GM12873 (cell line): ENCODE data around the gene DDB1.

Experiments used
- CTCF ChIP-seq: IDR thresholded peaks from 2 replicates; pipeline ENCODE4 v1.5.1; 2012; ENCODE audit warnings: low read depth, mild to moderate bottlenecking, moderate library complexity, low read length, control low read depth; ENCODE audit not compliant: insufficient read depth; ENCODE audit errors: missing control alignments

DDB1 gene

DNA sequence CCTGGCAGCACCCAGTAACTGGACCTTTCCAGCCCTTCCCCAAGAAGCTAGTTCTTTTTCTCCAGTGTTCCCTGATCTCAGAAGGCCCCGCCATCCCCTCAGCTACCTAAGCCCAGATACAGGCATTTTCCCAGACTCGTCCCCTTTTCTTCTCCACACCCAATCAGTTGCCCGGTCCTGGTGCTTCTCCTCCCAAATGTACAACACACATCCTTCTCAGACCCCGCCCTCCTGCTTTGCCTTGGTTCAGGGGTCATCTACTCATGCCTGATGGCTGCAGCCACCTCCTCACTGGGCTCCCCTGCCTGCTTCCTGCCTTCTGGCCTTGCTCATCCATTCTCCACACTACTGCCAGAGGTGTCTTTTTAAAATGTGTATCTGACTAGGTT lies 6.6 kb upstream of the DDB1 start:
- no peak for TF ChIP-seq CTCF

- no peak for TF ChIP-seq CTCF
These were observed 6.0 kb upstream of the DDB1 start for GRCh38 chr11:61338783-61339489.

DNA sequence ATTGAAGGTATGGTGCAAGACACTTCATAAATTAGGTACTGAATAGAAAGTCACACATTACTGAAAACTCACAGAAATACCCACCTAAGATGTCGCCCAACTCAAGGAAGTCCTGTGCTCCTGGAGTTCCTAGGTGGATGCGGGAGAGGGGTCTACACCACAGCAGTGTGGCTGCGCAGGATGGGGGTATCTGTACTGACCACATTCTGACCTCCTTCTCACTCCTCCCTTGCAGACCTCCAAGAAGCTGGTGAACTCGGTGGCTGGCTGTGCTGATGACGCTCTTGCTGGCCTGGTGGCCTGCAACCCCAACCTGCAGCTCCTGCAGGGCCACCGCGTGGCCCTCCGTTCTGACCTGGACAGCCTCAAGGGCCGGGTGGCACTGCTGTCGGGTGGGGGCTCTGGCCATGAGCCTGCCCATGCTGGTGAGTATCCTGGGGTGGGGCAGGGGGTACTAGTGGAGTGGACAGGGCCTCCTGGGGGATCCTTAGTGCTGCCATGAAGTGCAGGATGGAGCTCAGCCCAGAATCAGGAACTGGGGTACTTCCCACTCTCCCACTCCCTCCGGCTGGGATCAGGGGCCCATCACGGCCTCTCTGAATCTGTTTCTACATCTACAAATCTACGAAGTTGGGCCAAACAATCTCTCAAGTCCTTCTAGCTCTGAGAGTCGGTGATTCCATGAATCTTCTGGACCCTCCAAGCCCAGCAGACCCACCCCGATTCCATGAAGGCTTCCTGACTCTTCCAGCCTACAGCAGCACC lies 5.0 kb upstream of the DDB1 start:
- TF ChIP-seq CTCF: no peak

DNA sequence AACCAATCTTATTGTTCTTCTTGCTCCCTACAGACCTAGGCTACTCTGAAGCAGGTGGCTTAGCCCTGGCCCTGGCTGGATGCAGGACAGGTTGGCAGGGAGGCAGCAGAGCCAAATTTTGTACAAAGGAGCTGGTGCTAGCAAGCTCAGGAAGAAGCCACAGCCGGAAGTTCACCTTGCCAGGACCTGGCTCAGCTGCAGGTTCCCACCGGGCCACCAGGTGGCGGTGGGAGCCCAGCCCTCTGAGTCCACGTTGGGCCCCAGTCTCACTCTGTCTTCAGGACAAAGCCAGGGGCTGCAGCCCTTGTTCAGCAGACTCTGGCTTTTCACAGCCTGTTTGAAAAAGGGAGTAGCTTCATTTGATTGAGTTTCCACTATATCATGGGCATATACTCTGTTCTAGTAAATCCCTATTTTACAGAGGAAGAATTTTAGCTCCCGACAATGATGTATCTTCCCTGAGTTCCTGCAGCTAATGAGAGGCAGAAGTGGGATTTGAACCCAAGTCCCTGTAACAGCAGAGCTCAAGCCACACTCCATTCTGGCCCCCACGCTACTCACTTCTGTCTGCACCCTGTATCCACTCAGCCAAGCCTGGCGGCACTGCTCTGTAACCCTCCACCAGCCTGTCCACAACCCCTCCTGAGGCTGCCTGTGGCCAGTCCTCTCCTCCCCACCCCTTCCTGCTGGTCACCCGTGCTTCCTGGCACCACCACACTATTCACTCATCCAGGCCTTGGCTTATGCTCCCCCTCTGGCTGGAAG lies 3.4 kb upstream of the DDB1 start:
- TF ChIP-seq CTCF: peak; percentile 99

GRCh38 chr11:61335355-61335710 lies 2.4 kb upstream of the DDB1 start:
- no peak for TF ChIP-seq CTCF

- TF ChIP-seq CTCF: no peak
These were observed 1.8 kb upstream of the DDB1 start for GRCh38 chr11:61334434-61335354.
